ENCODE data around the gene HMCES. TPM values are rescaled to one million over a fixed set of nuclear protein-coding genes. Genes with fewer than 3 reads are reported as not detected.

HMCES gene
- total and polyA plus RNA-seq, 12 donors: 24.1 to 56.1 (median 43.2) TPM

DNA sequence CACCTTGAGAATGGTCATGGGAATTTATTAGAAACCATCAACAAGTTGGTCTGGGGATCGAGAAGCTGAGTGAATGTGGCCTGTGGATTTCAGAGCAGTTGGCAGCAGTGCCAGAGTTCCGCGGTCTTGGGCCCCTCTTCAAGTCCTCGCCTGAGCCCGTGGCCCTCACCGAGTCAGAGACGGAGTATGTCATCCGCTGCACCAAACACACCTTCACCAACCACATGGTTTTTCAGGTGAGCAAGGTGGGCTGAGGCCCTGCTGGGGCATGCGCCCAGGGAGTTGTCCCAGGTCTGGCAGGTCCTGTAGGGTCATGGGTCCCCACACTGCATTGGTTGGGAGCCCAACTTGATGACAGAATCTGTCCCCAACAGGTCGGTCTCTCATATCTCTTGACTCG, 7.0 kb upstream of the HMCES start:
- intact Hi-C loops (cut with DNase I): no loop called here
- no peak for DNase-seq
- Histone ChIP-seq H3K4me1 (no peaks in the 10 kb centered on the region), H3K4me3 (no peak overlapping the region), H3K9me3 (no peaks in the 10 kb centered on the region), H3K27me3 (no peaks in the 10 kb centered on the region), H3K36me3 (peaks cover 4 to 100% (median 87%) of the 10 kb centered on the region in 9 donors), H3K27ac (no peak overlapping the region)
- TF ChIP-seq, protein P1, sequence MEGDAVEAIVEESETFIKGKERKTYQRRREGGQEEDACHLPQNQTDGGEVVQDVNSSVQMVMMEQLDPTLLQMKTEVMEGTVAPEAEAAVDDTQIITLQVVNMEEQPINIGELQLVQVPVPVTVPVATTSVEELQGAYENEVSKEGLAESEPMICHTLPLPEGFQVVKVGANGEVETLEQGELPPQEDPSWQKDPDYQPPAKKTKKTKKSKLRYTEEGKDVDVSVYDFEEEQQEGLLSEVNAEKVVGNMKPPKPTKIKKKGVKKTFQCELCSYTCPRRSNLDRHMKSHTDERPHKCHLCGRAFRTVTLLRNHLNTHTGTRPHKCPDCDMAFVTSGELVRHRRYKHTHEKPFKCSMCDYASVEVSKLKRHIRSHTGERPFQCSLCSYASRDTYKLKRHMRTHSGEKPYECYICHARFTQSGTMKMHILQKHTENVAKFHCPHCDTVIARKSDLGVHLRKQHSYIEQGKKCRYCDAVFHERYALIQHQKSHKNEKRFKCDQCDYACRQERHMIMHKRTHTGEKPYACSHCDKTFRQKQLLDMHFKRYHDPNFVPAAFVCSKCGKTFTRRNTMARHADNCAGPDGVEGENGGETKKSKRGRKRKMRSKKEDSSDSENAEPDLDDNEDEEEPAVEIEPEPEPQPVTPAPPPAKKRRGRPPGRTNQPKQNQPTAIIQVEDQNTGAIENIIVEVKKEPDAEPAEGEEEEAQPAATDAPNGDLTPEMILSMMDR (IDR thresholded peaks at IDR 0.05): no peak
- WGBS, 2 donors: 91 to 93% methylated on average over 11 of the region's 11 CpGs
- no peak for ATAC-seq

DNA sequence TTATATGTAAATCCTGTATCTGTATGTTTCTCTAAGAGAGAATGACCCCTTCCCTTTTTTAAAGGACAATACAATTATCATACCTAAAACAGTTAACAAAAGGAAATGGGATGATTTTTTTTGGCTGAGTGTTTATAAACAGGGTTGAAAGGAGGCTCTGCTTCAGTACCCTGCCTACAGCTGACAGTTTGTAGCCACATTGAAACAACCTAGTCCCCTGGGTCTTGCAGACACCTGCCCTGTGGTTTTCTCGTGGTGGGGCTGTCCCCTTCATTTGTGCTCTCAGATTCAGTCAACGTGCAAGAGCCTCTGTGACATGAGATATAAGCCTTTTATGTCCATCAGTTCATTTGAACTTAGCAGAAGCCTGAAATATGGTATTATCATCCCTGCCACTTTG, 2.3 kb upstream of the HMCES start:
- H3K4me1 ChIP-seq: peaks cover 0 to 32% (median 29%) of the 10 kb centered on the region in 9 donors
- H3K4me3 ChIP-seq: no peak overlapping the region
- intact Hi-C loops (cut with DNase I): loop anchor here in 1 of 10 donors (5.0 kb wide), 1 partner anchor 36 kb away; no protein-coding TSS in a partner anchor
- ATAC-seq: no peak
- H3K9me3 ChIP-seq: no peaks in the 10 kb centered on the region
- H3K36me3 ChIP-seq: peaks cover 0 to 73% (median 50%) of the 10 kb centered on the region in 9 donors
- no peaks in the 10 kb centered on the region for H3K27me3 ChIP-seq
- WGBS, 2 donors: 71 to 75% methylated on average over 2 of the region's 2 CpGs
- DNase-seq: no peak
- H3K27ac ChIP-seq: no peak overlapping the region
- TF ChIP-seq, protein P1 (IDR thresholded peaks at IDR 0.05): no peak

DNA sequence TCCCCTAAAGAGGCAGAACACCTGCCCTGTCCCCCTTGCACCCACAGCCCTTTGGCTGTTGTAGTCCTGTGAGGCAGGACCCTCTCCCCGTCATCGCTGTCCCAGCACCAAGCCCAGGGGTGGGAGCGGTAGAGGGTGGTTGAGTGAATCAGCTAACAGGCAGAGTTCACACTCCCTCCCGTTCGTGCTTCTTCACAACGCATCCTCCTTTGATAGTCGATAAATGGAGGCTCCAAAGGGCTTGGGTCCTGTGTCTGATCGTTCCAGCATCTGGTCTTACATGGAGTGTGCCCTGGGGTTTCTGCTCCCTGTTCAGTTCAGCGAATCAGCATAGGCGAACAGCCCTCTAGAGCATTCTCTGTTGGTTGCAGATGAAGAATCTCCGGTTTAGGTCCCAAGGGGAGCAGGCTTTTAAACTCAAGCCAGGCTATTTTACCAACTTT, 820 bp upstream of the HMCES start:
- H3K4me1 ChIP-seq: peaks cover 0 to 47% (median 37%) of the 10 kb centered on the region in 9 donors
- intact Hi-C loops (cut with DNase I): loop anchor here in 7 of 10 donors (2.0 to 5.0 kb wide), 4 partner anchors 34 to 39 kb away; a partner anchor contains a TSS
- H3K9me3 ChIP-seq: no peaks in the 10 kb centered on the region
- peak overlapping the region; percentile 86 to 99 (median 96) for H3K27ac ChIP-seq
- H3K4me3 ChIP-seq: peak overlapping the region in 9 of 10 donors; percentile 79 to 98 (median 86)
- H3K27me3 ChIP-seq: no peaks in the 10 kb centered on the region
- TF ChIP-seq, protein P1 (IDR thresholded peaks at IDR 0.05): no peak
- WGBS, 2 donors: 65 to 66% methylated on average over 11 of the region's 11 CpGs
- ATAC-seq (peak in 1 of 8 donors; percentile 34), DNase-seq (peak in 1 of 2 donors; percentile 19)
- peaks cover 0 to 63% (median 35%) of the 10 kb centered on the region in 9 donors for H3K36me3 ChIP-seq

DNA sequence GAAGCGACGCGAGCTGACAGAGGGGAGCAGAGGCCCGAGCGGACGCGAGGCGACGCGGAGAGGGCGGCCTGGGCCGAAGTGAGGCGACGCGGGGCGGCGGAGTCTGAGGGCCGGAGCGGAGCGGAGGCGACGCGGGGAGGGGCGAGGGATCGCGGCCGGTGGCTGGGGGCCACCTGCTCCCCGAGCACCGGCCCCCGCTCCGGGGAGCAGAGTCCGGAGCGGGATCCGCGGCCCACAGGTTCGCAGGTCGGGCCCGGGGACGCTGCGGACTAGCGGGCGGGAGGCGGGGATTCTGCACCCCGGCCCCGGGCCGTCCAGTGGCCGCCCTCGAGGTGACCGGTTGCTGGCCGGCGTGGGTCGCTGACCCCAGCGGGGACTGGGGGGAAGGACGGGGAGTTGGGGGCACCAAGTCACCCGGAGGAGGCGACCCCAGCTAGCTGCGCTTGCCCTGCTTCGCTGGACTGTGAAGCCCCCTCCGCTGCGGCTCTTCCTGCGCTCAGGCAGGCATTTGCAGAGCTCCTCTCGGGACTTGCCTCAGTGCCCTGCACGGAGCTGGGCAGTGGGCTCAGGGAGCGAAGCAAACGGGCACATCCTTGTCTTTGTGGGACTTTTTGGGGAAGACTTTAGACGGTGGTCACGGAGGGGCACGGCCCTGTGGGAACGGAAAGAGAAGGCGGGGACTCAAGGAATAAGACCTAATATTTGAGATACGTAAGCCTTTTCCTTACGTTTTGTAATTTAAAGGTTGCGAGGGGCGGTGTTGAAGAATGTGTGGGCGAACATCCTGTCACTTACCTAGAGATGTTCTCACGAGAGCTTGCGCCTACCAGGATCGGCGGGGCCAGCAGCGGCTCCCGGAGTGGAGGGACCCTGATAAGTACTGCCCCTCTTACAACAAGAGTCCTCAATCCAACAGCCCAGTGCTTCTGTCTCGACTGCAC, 566 bp downstream of the HMCES start:
- Histone ChIP-seq H3K4me1 (peaks cover 0 to 52% (median 37%) of the 10 kb centered on the region in 9 donors), H3K27ac (peak overlapping the region; percentile 86 to 99 (median 96)), H3K27me3 (no peaks in the 10 kb centered on the region), H3K4me3 (peak overlapping the region; percentile 79 to 98 (median 88)), H3K36me3 (peaks cover 0 to 59% (median 21%) of the 10 kb centered on the region in 9 donors), H3K9me3 (no peaks in the 10 kb centered on the region)
- intact Hi-C loops (cut with DNase I): loop anchor here in 7 of 10 donors (2.0 to 5.0 kb wide), 4 partner anchors 33 to 38 kb away; a partner anchor contains a TSS
- peak in 1 of 2 donors; percentile 20 for DNase-seq
- TF ChIP-seq, protein P1 (IDR thresholded peaks at IDR 0.05): no peak
- peak; percentile 25 to 73 (median 35) for ATAC-seq
- 1% methylated on average over 61 to 82 of the region's 82 CpGs for WGBS, 2 donors
